HG03139 (cell line): ENCODE data around the gene FOXF2.

Experiments
- ATAC-seq: cut with Tn5 transposase; IDR thresholded peaks from one replicate; pipeline ENCODE4 v1.9.1; 2021; ENCODE audit not compliant: unreplicated experiment

The FOXF2 gene

GRCh38 chr6:1405221-1405620, 15.8 kb downstream of the FOXF2 start:
- ATAC-seq, result no peak

DNA sequence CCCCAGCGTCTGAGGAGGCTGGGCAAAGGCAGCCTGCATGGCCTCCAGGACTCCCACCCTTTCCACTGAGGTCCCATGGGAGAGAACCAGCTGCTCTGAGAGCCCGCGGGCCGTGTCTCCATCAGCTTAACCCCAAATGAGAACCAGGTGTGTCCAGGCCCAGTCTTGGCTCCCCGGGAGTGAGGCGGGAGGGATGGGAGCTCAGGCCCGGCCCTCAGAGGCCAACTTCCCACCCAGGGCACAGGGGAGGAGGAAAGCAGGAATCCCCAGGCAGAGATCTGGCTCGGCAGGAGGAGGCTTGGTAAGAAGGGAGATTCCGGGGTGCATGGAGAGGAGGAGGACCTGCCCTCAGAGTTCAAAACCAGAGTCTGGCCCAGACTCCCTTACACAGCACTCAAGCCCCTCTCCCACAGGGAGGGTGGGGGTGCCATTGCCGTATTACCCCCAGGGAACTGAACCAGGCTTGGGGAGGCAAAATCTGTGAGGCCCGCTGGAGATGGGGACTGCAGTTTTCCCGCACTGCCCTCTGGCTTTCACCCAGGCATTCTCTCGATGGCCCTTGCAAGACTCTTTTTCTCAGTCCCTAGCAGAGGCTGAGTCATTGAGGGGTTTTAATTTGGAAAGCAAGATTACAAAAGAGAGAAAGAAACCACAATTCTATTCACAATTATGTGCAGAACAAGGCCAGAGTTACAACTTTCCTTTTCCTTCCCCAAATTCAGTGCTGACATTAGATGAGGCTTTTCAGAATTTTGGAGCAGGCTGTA, 17.1 kb downstream of the FOXF2 start:
- no peak for ATAC-seq

GRCh38 chr6:1407499-1407990, 18.2 kb downstream of the FOXF2 start:
- ATAC-seq, result no peak

- no peak for ATAC-seq
Measured at GRCh38 chr6:1409774-1410465, 20.5 kb downstream of the FOXF2 start.

DNA sequence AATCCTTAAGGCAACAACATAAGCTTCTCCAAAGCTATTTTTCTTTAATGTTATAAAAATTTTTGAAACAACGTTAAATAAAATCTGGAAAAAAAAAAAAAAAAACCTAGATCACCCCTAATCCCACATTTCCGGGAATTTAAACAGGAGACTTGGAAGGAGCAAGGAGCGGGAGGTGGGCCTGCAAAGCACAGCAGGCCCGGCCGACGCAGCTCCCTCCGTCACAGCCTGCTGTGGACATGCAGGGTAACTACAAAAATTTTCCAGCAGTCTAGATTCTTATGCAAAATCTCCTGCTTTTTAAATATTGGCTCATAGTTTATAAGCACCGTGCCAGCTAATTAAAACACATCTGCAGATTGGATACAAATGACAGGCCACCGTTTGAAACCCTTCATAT, 23.5 kb downstream of the FOXF2 start:
- ATAC-seq, result no peak

DNA sequence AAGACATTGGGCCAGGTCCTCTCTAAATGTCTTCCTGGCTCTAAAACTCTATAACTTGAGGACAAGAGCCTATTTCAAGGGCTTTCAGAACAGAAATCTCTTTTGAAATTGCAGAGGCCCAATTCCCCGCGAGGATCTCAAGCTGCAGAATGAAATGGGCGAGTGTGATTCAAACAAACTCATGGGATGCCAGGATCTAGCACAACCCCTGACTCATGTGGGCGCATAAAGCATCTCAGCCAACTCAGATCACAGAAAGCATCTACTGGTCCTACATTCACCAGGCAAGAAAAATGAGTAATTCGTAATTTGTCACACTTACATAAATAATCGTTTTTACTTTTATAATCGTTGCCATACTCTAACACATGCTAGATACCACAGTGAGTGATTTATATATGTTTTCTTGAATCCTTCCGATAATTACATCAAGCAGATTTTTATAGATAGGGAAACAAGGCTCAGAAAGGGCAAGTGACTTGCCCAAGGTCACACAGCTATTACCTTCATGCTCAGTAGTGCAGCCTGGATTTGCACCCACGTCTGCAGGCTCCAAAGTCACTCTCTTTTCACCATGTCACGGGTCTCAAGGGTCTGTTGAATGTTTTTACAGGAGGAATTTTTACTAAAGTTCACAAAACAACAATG, 26.2 kb downstream of the FOXF2 start:
- no peak for ATAC-seq

- no peak for ATAC-seq
Measured at GRCh38 chr6:1416191-1416760, 26.9 kb downstream of the FOXF2 start.

GRCh38 chr6:1416820-1417219, 27.4 kb downstream of the FOXF2 start:
- ATAC-seq, result no peak

DNA sequence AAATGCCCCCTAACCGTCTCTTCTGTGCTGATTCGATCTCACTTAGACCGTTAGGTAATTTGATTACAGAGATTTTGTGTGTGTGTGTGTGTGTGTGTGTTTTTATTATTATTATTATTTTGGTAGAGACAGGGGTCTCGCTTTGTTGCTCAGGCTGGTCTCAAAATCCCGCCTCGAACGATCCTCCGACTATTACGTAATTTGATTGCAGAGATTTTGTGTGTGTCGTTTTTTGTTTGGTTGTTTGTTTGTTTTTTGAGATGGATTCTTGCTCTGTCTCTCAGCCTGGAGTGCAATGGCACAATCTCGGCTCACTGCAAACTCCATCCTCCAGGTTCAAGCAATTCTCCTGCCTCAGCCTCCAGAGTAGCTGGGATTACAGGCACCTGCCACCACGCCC, 28.3 kb downstream of the FOXF2 start:
- no peak for ATAC-seq

GRCh38 chr6:1418471-1419191, 29.3 kb downstream of the FOXF2 start:
- no peak for ATAC-seq

DNA sequence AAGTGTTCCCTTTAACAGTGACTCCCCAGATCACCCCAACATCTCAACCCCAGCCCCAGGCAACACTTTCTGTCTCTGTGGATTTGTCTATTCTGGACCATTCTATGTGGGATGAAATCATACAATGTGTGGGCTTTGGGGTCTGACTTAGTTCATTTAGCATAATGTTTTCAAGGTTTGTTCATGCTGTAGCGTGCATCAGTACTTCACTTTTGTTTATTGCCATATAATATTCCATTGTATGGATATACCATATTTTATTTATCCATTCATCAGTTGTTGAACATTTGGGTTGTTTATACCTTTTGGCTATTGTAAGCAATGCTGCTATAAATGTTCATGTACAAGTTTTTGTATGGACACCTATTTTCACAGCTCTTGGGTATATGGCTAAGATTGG, 31.0 kb downstream of the FOXF2 start:
- no peak for ATAC-seq

DNA sequence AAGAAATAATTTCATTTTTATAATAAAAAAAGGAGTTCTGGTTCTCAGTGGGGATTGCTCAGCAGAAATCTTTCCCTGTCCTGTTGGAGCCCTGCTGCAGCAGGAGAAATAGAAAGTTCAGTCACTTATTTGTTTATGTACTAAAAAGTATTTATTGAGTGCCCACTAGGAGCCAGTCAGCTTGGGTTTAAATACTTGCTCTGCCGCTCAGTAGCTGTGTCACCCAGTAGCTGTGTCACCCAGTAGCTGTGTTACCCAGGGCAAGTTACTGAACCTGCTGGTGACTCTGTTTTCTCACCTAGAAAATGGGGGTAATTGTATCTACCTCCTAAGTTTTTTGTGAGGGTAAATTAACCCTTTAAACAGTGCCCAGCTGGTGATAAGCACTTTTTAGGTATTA, 32.9 kb downstream of the FOXF2 start:
- ATAC-seq, result no peak

- ATAC-seq, result no peak
Measured at GRCh38 chr6:1423578-1423977, 34.2 kb downstream of the FOXF2 start.

GRCh38 chr6:1424306-1424927, 35.0 kb downstream of the FOXF2 start:
- no peak for ATAC-seq

DNA sequence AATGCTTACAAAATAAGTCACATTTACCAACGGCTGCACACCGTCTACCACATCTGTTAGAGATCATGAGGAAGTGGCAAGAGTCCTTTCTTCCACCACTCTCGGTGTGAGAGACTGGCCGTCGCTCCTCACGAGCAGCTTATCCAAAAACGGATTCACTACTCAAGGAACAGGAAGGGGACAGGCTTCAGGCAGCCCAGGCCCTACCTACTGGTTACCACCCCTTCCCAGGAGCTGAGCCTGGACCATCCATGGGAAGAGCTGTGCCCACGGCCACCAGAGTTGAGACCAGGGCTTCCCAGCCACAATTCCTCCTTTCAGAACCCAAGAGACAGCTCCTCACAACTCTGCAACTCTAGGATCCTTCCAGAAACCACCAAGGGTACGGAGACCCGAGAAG, 37.0 kb downstream of the FOXF2 start:
- no peak for ATAC-seq

DNA sequence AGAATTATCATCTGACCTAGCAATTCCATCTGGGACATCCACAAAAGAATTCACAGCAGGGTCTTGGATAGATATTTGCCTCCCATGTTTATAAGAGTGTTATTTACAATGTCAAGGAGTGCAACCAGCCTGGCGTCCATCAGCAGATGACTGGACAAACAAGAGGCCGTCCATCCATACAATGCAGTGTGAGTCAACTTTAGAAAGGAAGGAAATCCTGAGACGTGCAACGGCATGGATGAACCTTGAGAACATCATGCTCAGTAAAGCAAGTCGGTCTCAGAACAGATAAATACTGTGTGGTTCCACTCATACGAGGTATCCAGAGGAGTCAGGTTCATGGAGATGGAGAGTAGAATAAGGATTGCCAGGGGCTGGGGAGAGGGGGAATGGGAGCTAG, 46.4 kb downstream of the FOXF2 start:
- ATAC-seq, result no peak

DNA sequence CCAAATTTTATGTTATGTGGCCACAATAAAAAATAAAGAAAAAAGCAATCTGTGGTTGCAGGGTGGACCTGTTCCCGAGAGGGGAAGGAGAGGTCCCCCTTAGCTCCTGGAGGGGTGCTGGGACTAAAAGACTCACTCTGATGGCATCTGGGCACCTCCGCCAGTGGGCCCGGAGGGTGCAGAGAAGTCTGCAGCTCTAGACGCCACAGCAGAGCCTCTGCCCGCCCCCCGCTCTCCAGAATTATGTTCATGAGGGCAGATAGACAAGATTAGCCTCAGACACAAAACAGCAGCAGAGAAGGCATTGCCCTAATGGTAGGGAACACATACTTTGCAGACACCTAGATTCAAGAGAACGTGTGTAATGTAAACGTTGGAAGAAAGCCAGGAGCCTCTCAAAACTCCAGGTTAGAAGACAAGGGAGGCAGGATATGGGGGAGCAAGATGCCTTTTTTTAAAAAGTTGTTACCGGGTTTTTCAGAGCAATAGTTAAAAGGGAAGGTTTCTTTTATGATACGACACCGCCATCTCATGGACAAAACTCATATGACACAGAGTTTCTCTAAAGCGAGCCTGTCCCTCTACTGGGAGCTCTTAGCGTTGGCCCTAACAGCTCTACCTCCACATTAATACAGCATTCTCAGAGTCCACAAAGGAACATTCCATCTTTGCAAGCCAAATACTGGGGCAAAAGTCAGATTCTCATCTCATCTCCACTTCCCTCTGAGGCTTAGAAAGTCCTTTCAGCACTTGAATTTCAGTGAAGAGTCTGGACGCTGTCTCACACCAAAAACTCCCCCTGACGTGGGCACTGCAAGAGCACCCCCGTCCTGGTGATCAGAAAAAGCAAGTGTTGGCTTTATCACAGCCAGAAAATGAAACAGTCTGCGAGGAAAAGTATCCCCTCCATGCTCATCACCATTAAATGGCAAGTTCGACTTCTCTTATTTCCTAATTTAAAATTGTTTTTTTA, 47.2 kb downstream of the FOXF2 start:
- no peak for ATAC-seq

DNA sequence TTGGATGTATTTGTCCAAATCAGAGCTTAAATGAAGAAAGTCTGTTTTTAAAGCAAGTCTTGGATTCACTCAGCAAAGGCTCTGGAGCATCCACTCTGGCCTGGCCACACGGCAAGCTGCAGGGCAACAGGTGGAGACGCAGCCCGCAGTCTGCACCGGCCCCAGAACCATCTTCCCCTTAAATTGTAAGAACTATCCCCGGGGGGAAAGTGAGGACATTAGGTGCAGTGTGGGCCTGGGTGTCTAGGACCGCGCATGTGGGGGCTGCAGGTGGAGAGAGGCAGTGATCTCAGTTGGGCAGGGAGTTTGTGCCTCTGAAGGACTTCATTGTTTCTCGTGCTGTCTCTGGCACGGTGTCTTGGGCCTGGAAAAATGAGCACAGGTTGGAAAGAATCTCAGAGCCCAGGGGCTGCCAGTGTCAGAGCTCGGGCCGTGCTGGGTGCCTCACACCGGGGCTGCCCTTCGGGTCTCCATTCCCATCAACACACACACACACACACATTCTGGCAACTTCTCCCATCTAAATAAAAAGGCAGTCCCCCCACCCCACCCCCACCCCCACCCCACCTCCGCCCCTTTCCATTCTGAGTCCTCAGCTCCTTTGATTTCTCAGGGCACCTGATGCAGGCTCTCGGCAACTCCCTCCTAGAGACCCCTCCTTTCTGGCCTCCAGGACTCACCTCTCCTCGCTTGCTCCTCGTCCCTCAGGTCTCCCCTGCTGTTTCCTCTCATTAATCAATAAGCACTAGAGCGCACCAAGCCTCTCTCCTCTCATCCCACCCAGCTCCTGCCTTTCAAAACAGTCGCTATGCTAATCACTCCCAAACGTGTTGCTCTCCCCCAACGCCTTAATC, 48.4 kb downstream of the FOXF2 start:
- no peak for ATAC-seq
